LNCAP (cell line): Measurements from ENCODE around the gene TIMM29.

Source experiments
- CTCF ChIP-seq: fragments of 450-650 bp; IDR thresholded peaks from 2 replicates; pipeline ENCODE4 v1.5.1; 2017; ENCODE audit warnings: mild to moderate bottlenecking

TIMM29 gene

GRCh38 chr19:10935371-10936059 is 6.9 kb downstream of the TIMM29 start:
- TF ChIP-seq CTCF, result no peak

GRCh38 chr19:10936661-10937084 is 8.1 kb downstream of the TIMM29 start:
- peak; percentile 70 for TF ChIP-seq CTCF

- no peak for TF ChIP-seq CTCF
Observed at GRCh38 chr19:10945264-10945663, 16.7 kb downstream of the TIMM29 start.

- TF ChIP-seq CTCF, result no peak
Observed at GRCh38 chr19:10946958-10947657, 18.5 kb downstream of the TIMM29 start.

GRCh38 chr19:10952809-10953208 is 24.2 kb downstream of the TIMM29 start:
- no peak for TF ChIP-seq CTCF

- no peak for TF ChIP-seq CTCF
Observed at GRCh38 chr19:10960314-10961072, 31.9 kb downstream of the TIMM29 start, which contains the start of gene SMARCA4. SMARCA4 (plus strand) TSS chr19:10961030; CDS start chr19:10984152, 23,122 bp downstream.

GRCh38 chr19:10961073-10961860 is 32.7 kb downstream of the TIMM29 start:
- TF ChIP-seq CTCF, result no peak
